Central memory CD8-positive, alpha-beta T cell (primary cell): Measurements from ENCODE around the gene GPR135.
"Not testable (repeated sequence)": the region's sequence is repeated elsewhere in the genome, so short reads cannot be mapped to it uniquely, and the experiment has no call there.

Experiments
- ATAC-seq: fragments of 150-1000 bp; cut with Tn5 transposase; replicated peaks from 2 replicates; pipeline ENCODE4 v1.10.0; 2022; ENCODE audit warnings: mild to moderate bottlenecking, moderate FRiP score, moderate number of reproducible peaks; ENCODE audit not compliant: poor library complexity, severe bottlenecking; ENCODE audit errors: extremely low read depth
- DNase-seq, 2 donors: peaks; one replicate each; pipeline ENCODE4 v3.0.0; 2021; ENCODE audit warnings: low spot score in 2 of 2
- H3K27ac Mint-ChIP-seq: one replicate; pipeline ENCODE4 v1.8.0; 2022; ENCODE audit warnings: low read depth, mild to moderate bottlenecking, moderate library complexity, mixed read lengths
- H3K27me3 Mint-ChIP-seq: one replicate; pipeline ENCODE4 v1.8.0; 2022; ENCODE audit warnings: mixed read lengths
- H3K36me3 Mint-ChIP-seq: one replicate; pipeline ENCODE4 v1.8.0; 2022; ENCODE audit warnings: mild to moderate bottlenecking, moderate library complexity, mixed read lengths; ENCODE audit not compliant: insufficient read depth
- H3K4me1 Mint-ChIP-seq: one replicate; pipeline ENCODE4 v1.8.0; 2022; ENCODE audit warnings: mixed read lengths
- H3K4me3 Mint-ChIP-seq: one replicate; pipeline ENCODE4 v1.8.0; 2022; ENCODE audit warnings: mild to moderate bottlenecking, moderate library complexity, mixed read lengths
- H3K9me3 Mint-ChIP-seq: one replicate; pipeline ENCODE4 v1.8.0; 2022; ENCODE audit warnings: mixed read lengths

The GPR135 gene

GRCh38 chr14:59461891-59462290 is 3.3 kb downstream of the GPR135 start:
- H3K27ac Mint-ChIP-seq = no peak overlapping the region
- no peaks in the 10 kb centered on the region for H3K27me3 Mint-ChIP-seq
- H3K36me3 Mint-ChIP-seq = peaks cover 8% of the 10 kb centered on the region

GRCh38 chr14:59460378-59460777 is 4.8 kb downstream of the GPR135 start:
- ATAC-seq (no peak), DNase-seq (no peak)
- Mint-ChIP-seq H3K4me3 (no peak overlapping the region), H3K27ac (no peak overlapping the region), H3K9me3 (no peaks in the 10 kb centered on the region), H3K27me3 (no peaks in the 10 kb centered on the region), H3K4me1 (no peaks in the 10 kb centered on the region), H3K36me3 (peaks cover 8% of the 10 kb centered on the region)

More at GRCh38 chr14:59461891-59462290, 3.3 kb downstream of the GPR135 start:
- DNase-seq = no peak
- Mint-ChIP-seq H3K4me3 (no peak overlapping the region), H3K4me1 (no peaks in the 10 kb centered on the region), H3K9me3 (no peaks in the 10 kb centered on the region)
- ATAC-seq = no peak

GRCh38 chr14:59458486-59458885 is 6.7 kb downstream of the GPR135 start:
- DNase-seq (no peak), ATAC-seq (no peak)
- no peak overlapping the region for H3K27ac Mint-ChIP-seq
- no peak overlapping the region for H3K4me3 Mint-ChIP-seq
- no peaks in the 10 kb centered on the region for H3K4me1 Mint-ChIP-seq
- no peaks in the 10 kb centered on the region for H3K27me3 Mint-ChIP-seq
- no peaks in the 10 kb centered on the region for H3K9me3 Mint-ChIP-seq
- H3K36me3 Mint-ChIP-seq = no peaks in the 10 kb centered on the region

GRCh38 chr14:59455411-59455810 is 9.8 kb downstream of the GPR135 start:
- DNase-seq = no peak
- Mint-ChIP-seq H3K36me3 (no peaks in the 10 kb centered on the region), H3K4me1 (no peaks in the 10 kb centered on the region), H3K4me3 (no peak overlapping the region), H3K27ac (no peak overlapping the region), H3K9me3 (no peaks in the 10 kb centered on the region), H3K27me3 (no peaks in the 10 kb centered on the region)
- ATAC-seq = no peak

- ATAC-seq (no peak), DNase-seq (no peak)
- Mint-ChIP-seq H3K27me3 (no peaks in the 10 kb centered on the region), H3K4me1 (no peaks in the 10 kb centered on the region), H3K27ac (no peak overlapping the region), H3K4me3 (no peak overlapping the region), H3K36me3 (no peaks in the 10 kb centered on the region), H3K9me3 (no peaks in the 10 kb centered on the region)
Observed at GRCh38 chr14:59454139-59454538, 11.0 kb downstream of the GPR135 start.

GRCh38 chr14:59451849-59452248 is 13.3 kb downstream of the GPR135 start:
- peaks cover 1% of the 10 kb centered on the region for H3K36me3 Mint-ChIP-seq
- H3K4me1 Mint-ChIP-seq = no peaks in the 10 kb centered on the region
- H3K27ac Mint-ChIP-seq = no peak overlapping the region
- ATAC-seq = no peak
- no peak for DNase-seq
- H3K4me3 Mint-ChIP-seq = no peak overlapping the region
- no peaks in the 10 kb centered on the region for H3K27me3 Mint-ChIP-seq
- H3K9me3 Mint-ChIP-seq = no peaks in the 10 kb centered on the region

- Mint-ChIP-seq H3K4me3 (no peak overlapping the region), H3K27me3 (no peaks in the 10 kb centered on the region), H3K9me3 (no peaks in the 10 kb centered on the region), H3K36me3 (peaks cover 1% of the 10 kb centered on the region), H3K27ac (no peak overlapping the region), H3K4me1 (no peaks in the 10 kb centered on the region)
- ATAC-seq (no peak), DNase-seq (no peak)
Observed at GRCh38 chr14:59450716-59451115, 14.5 kb downstream of the GPR135 start.

GRCh38 chr14:59448673-59449072 is 16.5 kb downstream of the GPR135 start:
- H3K4me1 Mint-ChIP-seq, H3K9me3 Mint-ChIP-seq, H3K4me3 Mint-ChIP-seq, H3K27me3 Mint-ChIP-seq, DNase-seq, H3K36me3 Mint-ChIP-seq, H3K27ac Mint-ChIP-seq, ATAC-seq: not testable (repeated sequence)

GRCh38 chr14:59439256-59439965 is 25.8 kb downstream of the GPR135 start:
- Mint-ChIP-seq H3K4me1 (no peaks in the 10 kb centered on the region), H3K36me3 (no peaks in the 10 kb centered on the region), H3K27ac (no peak overlapping the region), H3K27me3 (no peaks in the 10 kb centered on the region), H3K4me3 (no peak overlapping the region), H3K9me3 (no peaks in the 10 kb centered on the region)
- ATAC-seq (no peak), DNase-seq (no peak)

GRCh38 chr14:59438195-59438647 is 27.0 kb downstream of the GPR135 start:
- H3K36me3 Mint-ChIP-seq = no peaks in the 10 kb centered on the region
- no peaks in the 10 kb centered on the region for H3K4me1 Mint-ChIP-seq
- DNase-seq = no peak
- H3K27me3 Mint-ChIP-seq = no peaks in the 10 kb centered on the region
- H3K9me3 Mint-ChIP-seq = no peaks in the 10 kb centered on the region
- H3K27ac Mint-ChIP-seq = no peak overlapping the region
- H3K4me3 Mint-ChIP-seq = no peak overlapping the region
- ATAC-seq = no peak

- no peaks in the 10 kb centered on the region for H3K27me3 Mint-ChIP-seq
- H3K36me3 Mint-ChIP-seq = no peaks in the 10 kb centered on the region
- no peaks in the 10 kb centered on the region for H3K9me3 Mint-ChIP-seq
- H3K4me3 Mint-ChIP-seq = no peak overlapping the region
- no peak for ATAC-seq
- DNase-seq = no peak
- H3K4me1 Mint-ChIP-seq = no peaks in the 10 kb centered on the region
- no peak overlapping the region for H3K27ac Mint-ChIP-seq
Observed at GRCh38 chr14:59435987-59436386, 29.2 kb downstream of the GPR135 start.

- ATAC-seq (no peak), DNase-seq (no peak)
- Mint-ChIP-seq H3K4me1 (no peaks in the 10 kb centered on the region), H3K9me3 (no peaks in the 10 kb centered on the region), H3K27ac (no peak overlapping the region), H3K27me3 (no peaks in the 10 kb centered on the region), H3K4me3 (no peak overlapping the region), H3K36me3 (no peaks in the 10 kb centered on the region)
Observed at GRCh38 chr14:59435101-59435500, 30.1 kb downstream of the GPR135 start.

- DNase-seq (no peak), ATAC-seq (no peak)
- no peak overlapping the region for H3K4me3 Mint-ChIP-seq
- H3K36me3 Mint-ChIP-seq = no peaks in the 10 kb centered on the region
- peaks cover 19% of the 10 kb centered on the region for H3K27me3 Mint-ChIP-seq
- no peaks in the 10 kb centered on the region for H3K4me1 Mint-ChIP-seq
- H3K9me3 Mint-ChIP-seq = no peaks in the 10 kb centered on the region
- no peak overlapping the region for H3K27ac Mint-ChIP-seq
Observed at GRCh38 chr14:59429790-59430189, 35.4 kb downstream of the GPR135 start.
